Spleen (tissue), 13 donors: ENCODE measurements around the gene ZNF777. TPM values are rescaled to one million over a fixed set of nuclear protein-coding genes. Genes with fewer than 3 reads are reported as not detected.

ENCODE experiments used
- DNase-seq: peaks from one replicate; pipeline ENCODE4 v3.0.0-alpha.2; 2020
- H3K27ac ChIP-seq, 8 donors: fragments of 200-600 bp; sonication (generic) in 7 of 8; 1 replicate in 4 of 8; 2 replicates in 4 of 8; pipeline versions ENCODE4 v1.5.0 to v1.8.0; 2016 to 2021; ENCODE audit warnings: inconsistent platforms in 4 of 8, mild to moderate bottlenecking in 4 of 8, moderate library complexity in 1 of 8
- H3K27me3 ChIP-seq, 7 donors: fragments of 200-600 bp; sonication (generic) in 6 of 7; replicated peaks in 1 of 7; 1 replicate in 4 of 7; 2 replicates in 3 of 7; pipeline versions ENCODE4 v1.5.0 to v1.8.0; 2016 to 2021; ENCODE audit warnings: inconsistent platforms in 3 of 7, mild to moderate bottlenecking in 1 of 7
- H3K36me3 ChIP-seq, 6 donors: fragments of 200-600 bp; sonication (generic) in 5 of 6; 1 replicate in 4 of 6; 2 replicates in 2 of 6; pipeline versions ENCODE4 v1.5.0 to v1.8.0; 2016 to 2021; ENCODE audit warnings: inconsistent platforms in 2 of 6
- H3K4me1 ChIP-seq, 6 donors: fragments of 200-600 bp; sonication (generic) in 5 of 6; 1 replicate in 3 of 6; 2 replicates in 3 of 6; pipeline versions ENCODE4 v1.5.0 to v1.8.0; 2016 to 2021; ENCODE audit warnings: inconsistent platforms in 3 of 6
- H3K4me3 ChIP-seq, 8 donors: fragments of 200-600 bp; sonication (generic) in 7 of 8; 1 replicate in 4 of 8; 2 replicates in 4 of 8; pipeline versions ENCODE4 v1.5.0 to v1.8.0; 2016 to 2021; ENCODE audit warnings: inconsistent platforms in 4 of 8, mild to moderate bottlenecking in 4 of 8, moderate library complexity in 2 of 8
- H3K9me3 ChIP-seq, 8 donors: fragments of 200-600 bp; sonication (generic) in 7 of 8; 1 replicate in 4 of 8; 2 replicates in 4 of 8; pipeline versions ENCODE4 v1.5.0 to v1.8.0; 2016 to 2021; ENCODE audit warnings: inconsistent platforms in 4 of 8
- CTCF ChIP-seq, 11 experiments: fragments of 200-600 bp in 7 of 11; fragments of 450-650 bp in 4 of 11; sonication (generic) in 4 of 11; IDR thresholded peaks in 8 of 11; conservative IDR thresholded peaks in 3 of 11; 1 replicate in 7 of 11; 2 replicates in 4 of 11; pipeline versions ENCODE4 v1.4.0 to v1.8.0; 2016 to 2021; ENCODE audit warnings: antibody characterized with exemption in 11 of 11, inconsistent platforms in 4 of 11, mild to moderate bottlenecking in 1 of 11
- POLR2A ChIP-seq, 3 donors: fragments of 450-650 bp; IDR thresholded peaks; one replicate each; pipeline ENCODE4 v1.5.1; 2017; ENCODE audit warnings: antibody characterized with exemption in 3 of 3, mild to moderate bottlenecking in 1 of 3
- POLR2AphosphoS5 ChIP-seq, 3 donors: sonication (generic); formaldehyde crosslinking; IDR thresholded peaks; one replicate each; pipeline ENCODE4 v1.5.1; 2017; ENCODE audit warnings: antibody characterized with exemption in 3 of 3
- WGBS, 5 donors: extraction: QIAGEN DNeasy Blood & Tissue Kit in 3 of 5; methylation state at CpG; one replicate each; pipeline versions ENCODE4 v1.1.5 to v1.1.7; 2013 to 2018; 5-methylcytosine and 5-hydroxymethylcytosine counted together
- intact Hi-C: fragments of 100-400 bp; cut with DNase I; formaldehyde crosslinking; loops from one replicate; pipeline ENCODE4 v1.15.0; 2023; ENCODE audit warnings: low total_unique reads
- long read RNA-seq, 2 donors: transcript quantifications; one replicate each; lab custom pipeline, GENCODE V29; 2026
- polyA plus RNA-seq, 3 donors: library from polyadenylated mRNA; stranded (reverse); fragments of 200-250 nt; gene quantifications; one replicate each; pipeline ENCODE4 v1.2.1, GENCODE V29; 2013
- total RNA-seq, 7 donors: library from RNA; depleted of rRNA in 3 of 7; stranded (reverse); fragments of >200 nt in 3 of 7; fragmentation: NEBNext Ultra II Directional in 4 of 7; extraction: Animal tissue kit (Norgen Biotek cat#: 25700) in 4 of 7; gene quantifications; one replicate each; pipeline versions ENCODE4 v1.1.0 to v1.2.1, GENCODE V29; 2016 to 2021
- donor health status: healthy with polysubstance abuse.
- donor health status: DM: no; HTN: no; CAD: no; lungs with moderate emphysema.
- donor health status: DM: no; HTN: no; CAD: no.
- donor health status: Bipolar disorder and iron deficiency.
- donor health status: healthy.
- donor health status: DM: no; HTN: no; CAD: no.
- donor health status: DM: yes; HTN: yes; CAD: no.

Gene ZNF777
- total RNA-seq = 10 to 100 TPM in 5 of 7 donors, 1 to 10 TPM in 2; 9.3 to 12.6 (median 10.5) TPM
- polyA plus RNA-seq = 1 to 10 TPM; 3.4 to 7.7 (median 4.3) TPM
- long read RNA-seq, donor 1, partial matches to known transcripts = 5 of 5 reads
- long read RNA-seq, donor 1, other reads (novel, unspliced or antisense) = 0 of 5 reads
- long read RNA-seq, donor 2 = 0 reads

- 0 to 1% (median 1%) methylated on average over 5 to 64 of the region's 64 CpGs for whole genome bisulfite sequencing, 5 donors
- peaks cover 0 to 30% (median 0%) of the 10 kb centered on the region in 7 donors for H3K27me3 ChIP-seq
- H3K4me1 ChIP-seq = peaks cover 9 to 46% (median 25%) of the 10 kb centered on the region in 6 donors
- H3K27ac ChIP-seq = peak within 1 kb of the TSS; percentile 76 to 88 (median 83)
- H3K4me3 ChIP-seq = peak within 1 kb of the TSS; percentile 58 to 78 (median 70)
- intact Hi-C loops = no loop called here
- H3K36me3 ChIP-seq = peaks cover 0 to 15% (median 2%) of the 10 kb centered on the region in 6 donors
- H3K9me3 ChIP-seq = no peaks in the 10 kb centered on the region
- TF ChIP-seq CTCF (IDR thresholded peaks at IDR 0.05 in 8 of 11, conservative IDR thresholded peaks at IDR 0.05 in 3 of 11) (peak in 9 of 11 experiments; percentile 15 to 76 (median 51)), POLR2A (IDR thresholded peaks at IDR 0.05) (peak in 1 of 3 donors; percentile 34), POLR2AphosphoS5 (IDR thresholded peaks at IDR 0.05) (peak; percentile 58 to 73 (median 70))
- DNase-seq = peak; percentile 95
Measured at GRCh38 chr7:149460493-149461277, at the start of gene ZNF777. TSS of gene ZNF777 (minus strand) at chr7:149461062. CDS start at chr7:149456022, 5,040 bp downstream.

GRCh38 chr7:149510248-149510647, 49.4 kb upstream of the ZNF777 start:
- DNase-seq = no peak
- H3K4me1 ChIP-seq = no peaks in the 10 kb centered on the region
- intact Hi-C loops = no loop called here

GRCh38 chr7:149509774-149510173, 48.9 kb upstream of the ZNF777 start:
- Histone ChIP-seq H3K36me3 (no peaks in the 10 kb centered on the region), H3K4me1 (no peaks in the 10 kb centered on the region), H3K27ac (no peak overlapping the region), H3K4me3 (no peak overlapping the region), H3K27me3 (no peaks in the 10 kb centered on the region), H3K9me3 (peaks cover 10 to 95% (median 72%) of the 10 kb centered on the region in 8 donors)
- no peak for DNase-seq
- intact Hi-C loops = loop anchor here (10.0 kb wide), 1 partner anchor 115 kb away; no protein-coding TSS in a partner anchor
- TF ChIP-seq POLR2A (IDR thresholded peaks at IDR 0.05) = no peak
- no peak for TF ChIP-seq POLR2AphosphoS5 (IDR thresholded peaks at IDR 0.05)
- TF ChIP-seq CTCF (IDR thresholded peaks at IDR 0.05 in 8 of 11, conservative IDR thresholded peaks at IDR 0.05 in 3 of 11) = no peak

More at GRCh38 chr7:149510248-149510647, 49.4 kb upstream of the ZNF777 start:
- H3K36me3 ChIP-seq = no peaks in the 10 kb centered on the region
- no peak for TF ChIP-seq POLR2AphosphoS5 (IDR thresholded peaks at IDR 0.05)
- no peak for TF ChIP-seq CTCF (IDR thresholded peaks at IDR 0.05 in 8 of 11, conservative IDR thresholded peaks at IDR 0.05 in 3 of 11)
- no peak for TF ChIP-seq POLR2A (IDR thresholded peaks at IDR 0.05)
- peaks cover 10 to 91% (median 68%) of the 10 kb centered on the region in 8 donors for H3K9me3 ChIP-seq
- no peak overlapping the region for H3K4me3 ChIP-seq
- no peaks in the 10 kb centered on the region for H3K27me3 ChIP-seq
- H3K27ac ChIP-seq = no peak overlapping the region

GRCh38 chr7:149505551-149505950, 44.7 kb upstream of the ZNF777 start:
- no peak for DNase-seq
- H3K27ac ChIP-seq = no peak overlapping the region
- TF ChIP-seq POLR2A (IDR thresholded peaks at IDR 0.05) = no peak
- no peak for TF ChIP-seq POLR2AphosphoS5 (IDR thresholded peaks at IDR 0.05)
- no peak for TF ChIP-seq CTCF (IDR thresholded peaks at IDR 0.05 in 8 of 11, conservative IDR thresholded peaks at IDR 0.05 in 3 of 11)
- peaks cover 0 to under 1% (median 0%) of the 10 kb centered on the region in 6 donors for H3K4me1 ChIP-seq
- H3K4me3 ChIP-seq = no peak overlapping the region
- H3K27me3 ChIP-seq = no peaks in the 10 kb centered on the region
- H3K36me3 ChIP-seq = no peaks in the 10 kb centered on the region
- intact Hi-C loops = loop anchor here (10.0 kb wide), 1 partner anchor 119 kb away; no protein-coding TSS in a partner anchor
- peaks cover 6 to 56% (median 44%) of the 10 kb centered on the region in 8 donors for H3K9me3 ChIP-seq
